Effector memory CD8-positive, alpha-beta T cell (primary cell): Measurements from ENCODE around the gene ARMC3.
"Not testable (repeated sequence)": the region's sequence is repeated elsewhere in the genome, so short reads cannot be mapped to it uniquely, and the experiment has no call there.

Source experiments
- ATAC-seq: fragments of 150-1000 bp; cut with Tn5 transposase; replicated peaks from 2 replicates; pipeline ENCODE4 v1.10.0; 2021; ENCODE audit warnings: mild to moderate bottlenecking, moderate library complexity
- DNase-seq, 3 experiments: peaks; one replicate each; pipeline ENCODE4 v3.0.0; 2021
- H3K27ac Mint-ChIP-seq, 2 donors: one replicate each; pipeline ENCODE4 v1.8.0; 2022; ENCODE audit warnings: mild to moderate bottlenecking in 2 of 2, mixed read lengths in 2 of 2, moderate library complexity in 2 of 2
- H3K27me3 Mint-ChIP-seq, 2 donors: one replicate each; pipeline ENCODE4 v1.8.0; 2022; ENCODE audit warnings: mixed read lengths in 2 of 2
- H3K36me3 Mint-ChIP-seq: one replicate; pipeline ENCODE4 v1.8.0; 2022; ENCODE audit warnings: mild to moderate bottlenecking, moderate library complexity, mixed read lengths; ENCODE audit not compliant: insufficient read depth
- H3K4me1 Mint-ChIP-seq, 2 donors: one replicate each; pipeline ENCODE4 v1.8.0; 2022; ENCODE audit warnings: low read depth in 2 of 2, mixed read lengths in 2 of 2
- H3K4me3 Mint-ChIP-seq, 2 donors: one replicate each; pipeline ENCODE4 v1.8.0; 2022; ENCODE audit warnings: mild to moderate bottlenecking in 2 of 2, mixed read lengths in 2 of 2, moderate library complexity in 2 of 2
- H3K9me3 Mint-ChIP-seq, 2 donors: one replicate each; pipeline ENCODE4 v1.8.0; 2022; ENCODE audit warnings: mixed read lengths in 2 of 2
- total RNA-seq, 9 experiments: gene quantifications; one replicate each; lab custom pipeline; 2026; lab: John Stamatoyannopoulos, UW

ARMC3 gene
- 0 to 0.11 (median 0) reads per million in 9 experiments for total RNA-seq

- Mint-ChIP-seq H3K36me3 (peaks cover 4% of the 10 kb centered on the region), H3K4me1 (no peaks in the 10 kb centered on the region), H3K27me3 (no peaks in the 10 kb centered on the region), H3K27ac (no peak within 1 kb of the TSS), H3K4me3 (no peak within 1 kb of the TSS), H3K9me3 (no peaks in the 10 kb centered on the region)
- DNase-seq (peak; percentile 70 to 77 (median 70)), ATAC-seq (peak; percentile 92)
Measured at GRCh38 chr10:22927661-22928403, at the start of gene ARMC3. TSS of gene ARMC3 (plus strand) at chr10:22928053. CDS start at chr10:22931997, 3,944 bp downstream.

GRCh38 chr10:22891797-22892196, 36.1 kb upstream of the ARMC3 start:
- Mint-ChIP-seq H3K36me3 (peaks cover under 1% of the 10 kb centered on the region), H3K27ac (no peak overlapping the region), H3K4me3 (no peak overlapping the region), H3K27me3 (peaks cover 3 to 4% of the 10 kb centered on the region in 2 donors), H3K4me1 (no peaks in the 10 kb centered on the region), H3K9me3 (peaks cover under 1 to 23% of the 10 kb centered on the region in 2 donors)
- DNase-seq, result no peak
- ATAC-seq, result no peak

GRCh38 chr10:22893781-22894180, 34.1 kb upstream of the ARMC3 start:
- no peak overlapping the region for H3K4me3 Mint-ChIP-seq
- H3K27me3 Mint-ChIP-seq, result peaks cover 6 to 11% of the 10 kb centered on the region in 2 donors
- no peak overlapping the region for H3K27ac Mint-ChIP-seq

GRCh38 chr10:22894714-22895113, 33.1 kb upstream of the ARMC3 start:
- ATAC-seq, result no peak
- no peak for DNase-seq
- H3K4me1 Mint-ChIP-seq, result no peaks in the 10 kb centered on the region

More at GRCh38 chr10:22893781-22894180, 34.1 kb upstream of the ARMC3 start:
- Mint-ChIP-seq H3K36me3 (peaks cover 3% of the 10 kb centered on the region), H3K4me1 (no peaks in the 10 kb centered on the region), H3K9me3 (peaks cover 0 to 20% of the 10 kb centered on the region in 2 donors)
- DNase-seq (no peak), ATAC-seq (no peak)

GRCh38 chr10:22895252-22895651, 32.6 kb upstream of the ARMC3 start:
- no peak for ATAC-seq
- no peak overlapping the region for H3K4me3 Mint-ChIP-seq
- peaks cover 0 to 20% of the 10 kb centered on the region in 2 donors for H3K9me3 Mint-ChIP-seq

More at GRCh38 chr10:22894714-22895113, 33.1 kb upstream of the ARMC3 start:
- H3K27me3 Mint-ChIP-seq, result peaks cover 6 to 11% of the 10 kb centered on the region in 2 donors
- H3K4me3 Mint-ChIP-seq, result no peak overlapping the region
- H3K36me3 Mint-ChIP-seq, result peaks cover 3% of the 10 kb centered on the region
- H3K9me3 Mint-ChIP-seq, result peaks cover 0 to 20% of the 10 kb centered on the region in 2 donors
- H3K27ac Mint-ChIP-seq, result no peak overlapping the region

GRCh38 chr10:22897371-22897770, 30.5 kb upstream of the ARMC3 start:
- H3K4me1 Mint-ChIP-seq, result peaks cover 3 to 5% of the 10 kb centered on the region in 2 donors
- H3K4me3 Mint-ChIP-seq, result no peak overlapping the region
- ATAC-seq, result no peak
- peaks cover 0 to 7% of the 10 kb centered on the region in 2 donors for H3K9me3 Mint-ChIP-seq
- peaks cover 3% of the 10 kb centered on the region for H3K36me3 Mint-ChIP-seq
- H3K27me3 Mint-ChIP-seq, result peaks cover 6 to 11% of the 10 kb centered on the region in 2 donors
- no peak for DNase-seq
- H3K27ac Mint-ChIP-seq, result no peak overlapping the region

More at GRCh38 chr10:22895252-22895651, 32.6 kb upstream of the ARMC3 start:
- Mint-ChIP-seq H3K36me3 (peaks cover 3% of the 10 kb centered on the region), H3K27ac (no peak overlapping the region), H3K4me1 (peaks cover 2 to 4% of the 10 kb centered on the region in 2 donors), H3K27me3 (peaks cover 6 to 11% of the 10 kb centered on the region in 2 donors)
- DNase-seq, result no peak

GRCh38 chr10:22899307-22899706, 28.5 kb upstream of the ARMC3 start:
- Mint-ChIP-seq H3K27me3 (peaks cover 6 to 11% of the 10 kb centered on the region in 2 donors), H3K4me3 (no peak overlapping the region), H3K27ac (no peak overlapping the region), H3K4me1 (peaks cover 3 to 5% of the 10 kb centered on the region in 2 donors), H3K9me3 (peaks cover 0 to 1% of the 10 kb centered on the region in 2 donors), H3K36me3 (peaks cover 3% of the 10 kb centered on the region)
- DNase-seq, result no peak
- ATAC-seq, result no peak

- H3K27me3 Mint-ChIP-seq, result peaks cover 6 to 11% of the 10 kb centered on the region in 2 donors
- no peak for DNase-seq
- no peak for ATAC-seq
- peaks cover 0 to 1% of the 10 kb centered on the region in 2 donors for H3K9me3 Mint-ChIP-seq
- peaks cover 3 to 5% of the 10 kb centered on the region in 2 donors for H3K4me1 Mint-ChIP-seq
- no peak overlapping the region for H3K4me3 Mint-ChIP-seq
- H3K36me3 Mint-ChIP-seq, result peaks cover 3% of the 10 kb centered on the region
- H3K27ac Mint-ChIP-seq, result no peak overlapping the region
Measured at GRCh38 chr10:22899775-22900174, 28.1 kb upstream of the ARMC3 start.

GRCh38 chr10:22900841-22901601, 26.8 kb upstream of the ARMC3 start:
- peaks cover 0 to 1% of the 10 kb centered on the region in 2 donors for H3K9me3 Mint-ChIP-seq
- peaks cover 3 to 5% of the 10 kb centered on the region in 2 donors for H3K4me1 Mint-ChIP-seq
- H3K4me3 Mint-ChIP-seq, result no peak overlapping the region
- H3K36me3 Mint-ChIP-seq, result peaks cover 3% of the 10 kb centered on the region
- H3K27me3 Mint-ChIP-seq, result peaks cover 6 to 11% of the 10 kb centered on the region in 2 donors
- ATAC-seq (no peak), DNase-seq (no peak)
- H3K27ac Mint-ChIP-seq, result no peak overlapping the region

GRCh38 chr10:22902147-22902546, 25.7 kb upstream of the ARMC3 start:
- peak overlapping the region in 1 of 2 donors; percentile 35 for H3K27ac Mint-ChIP-seq
- ATAC-seq, H3K27me3 Mint-ChIP-seq, H3K4me3 Mint-ChIP-seq, H3K36me3 Mint-ChIP-seq, DNase-seq, H3K4me1 Mint-ChIP-seq, H3K9me3 Mint-ChIP-seq: not testable (repeated sequence)

- no peaks in the 10 kb centered on the region for H3K27me3 Mint-ChIP-seq
- peaks cover 5% of the 10 kb centered on the region in 2 donors for H3K9me3 Mint-ChIP-seq
- DNase-seq, result no peak
- no peak for ATAC-seq
- no peak overlapping the region for H3K4me3 Mint-ChIP-seq
- H3K4me1 Mint-ChIP-seq, result peaks cover 3 to 5% of the 10 kb centered on the region in 2 donors
- no peaks in the 10 kb centered on the region for H3K36me3 Mint-ChIP-seq
- H3K27ac Mint-ChIP-seq, result no peak overlapping the region
Measured at GRCh38 chr10:22903694-22904093, 24.2 kb upstream of the ARMC3 start.

- no peak overlapping the region for H3K27ac Mint-ChIP-seq
- ATAC-seq (no peak), DNase-seq (no peak)
- H3K36me3 Mint-ChIP-seq, result no peaks in the 10 kb centered on the region
- H3K27me3 Mint-ChIP-seq, result no peaks in the 10 kb centered on the region
- H3K4me1 Mint-ChIP-seq, result peaks cover 0 to 7% of the 10 kb centered on the region in 2 donors
- peaks cover 5 to 13% of the 10 kb centered on the region in 2 donors for H3K9me3 Mint-ChIP-seq
- H3K4me3 Mint-ChIP-seq, result no peak overlapping the region
Measured at GRCh38 chr10:22906767-22907166, 21.1 kb upstream of the ARMC3 start.

- Mint-ChIP-seq H3K4me1 (peaks cover 4 to 20% of the 10 kb centered on the region in 2 donors), H3K27ac (no peak overlapping the region), H3K9me3 (peaks cover 5 to 12% of the 10 kb centered on the region in 2 donors), H3K27me3 (no peaks in the 10 kb centered on the region), H3K4me3 (no peak overlapping the region), H3K36me3 (no peaks in the 10 kb centered on the region)
- no peak for ATAC-seq
- no peak for DNase-seq
Measured at GRCh38 chr10:22908837-22909236, 19.0 kb upstream of the ARMC3 start.
